Mucosa of descending colon (tissue), 3 donors: ENCODE results near the gene NR1D2. TPM values are rescaled to one million over a fixed set of nuclear protein-coding genes. Genes with fewer than 3 reads are reported as not detected.

Experiments used
- ATAC-seq: fragments of 200-7000 bp; cut with Tn5 transposase; one replicate; pipeline ENCODE4 v1.9.1; 2020; ENCODE audit warnings: mild to moderate bottlenecking, moderate library complexity
- DNase-seq, 3 donors: peaks; one replicate each; pipeline ENCODE4 v3.0.0-alpha.2; 2020
- H3K36me3 ChIP-seq: fragments of 200-600 bp; one replicate; pipeline ENCODE4 v1.8.0; 2021; ENCODE audit warnings: low read depth, mild to moderate bottlenecking
- H3K4me1 ChIP-seq: fragments of 200-600 bp; one replicate; pipeline ENCODE4 v1.8.0; 2021; ENCODE audit warnings: low read depth, mild to moderate bottlenecking
- H3K4me3 ChIP-seq: fragments of 200-600 bp; one replicate; pipeline ENCODE4 v1.8.0; 2021; ENCODE audit warnings: mild to moderate bottlenecking
- H3K9me3 ChIP-seq: fragments of 200-600 bp; one replicate; pipeline ENCODE4 v1.8.0; 2021; ENCODE audit warnings: mild to moderate bottlenecking
- intact Hi-C, 2 donors: fragments of 100-400 bp; cut with DNase I in 1 of 2; cut with micrococcal nuclease in 1 of 2; formaldehyde crosslinking; loops; one replicate each; pipeline versions ENCODE4 v1.11.0 to v1.11.1; 2022; cut with DNase I, micrococcal nuclease
- total RNA-seq, 3 donors: library from RNA; stranded (reverse); fragmentation: NEBNext Ultra II Directional in 2 of 3; extraction: Animal tissue kit (Norgen Biotek cat#: 25700) in 2 of 3; gene quantifications; one replicate each; pipeline versions ENCODE4 v1.2.1 to v1.2.4, GENCODE V29; 2021 to 2023
- TF ChIP-seq, protein P1 (sequence below): fragments of 200-600 bp; IDR thresholded peaks from one replicate; pipeline ENCODE4 v1.8.0; 2022; ENCODE audit warnings: antibody characterized with exemption, mild to moderate bottlenecking
- donor health status: DM: no; HTN: no; CAD: no; lungs with moderate emphysema.
- donor health status: DM: no; HTN: no; CAD: no.
- donor health status: DM: no; HTN: yes; CAD: no.

The NR1D2 gene
- total RNA-seq, 3 donors from 2014 or later: 16.5 to 37.8 (median 28.5) TPM

GRCh38 chr3:23919628-23920027, 25.5 kb upstream of the NR1D2 start:
- TF ChIP-seq, protein P1, sequence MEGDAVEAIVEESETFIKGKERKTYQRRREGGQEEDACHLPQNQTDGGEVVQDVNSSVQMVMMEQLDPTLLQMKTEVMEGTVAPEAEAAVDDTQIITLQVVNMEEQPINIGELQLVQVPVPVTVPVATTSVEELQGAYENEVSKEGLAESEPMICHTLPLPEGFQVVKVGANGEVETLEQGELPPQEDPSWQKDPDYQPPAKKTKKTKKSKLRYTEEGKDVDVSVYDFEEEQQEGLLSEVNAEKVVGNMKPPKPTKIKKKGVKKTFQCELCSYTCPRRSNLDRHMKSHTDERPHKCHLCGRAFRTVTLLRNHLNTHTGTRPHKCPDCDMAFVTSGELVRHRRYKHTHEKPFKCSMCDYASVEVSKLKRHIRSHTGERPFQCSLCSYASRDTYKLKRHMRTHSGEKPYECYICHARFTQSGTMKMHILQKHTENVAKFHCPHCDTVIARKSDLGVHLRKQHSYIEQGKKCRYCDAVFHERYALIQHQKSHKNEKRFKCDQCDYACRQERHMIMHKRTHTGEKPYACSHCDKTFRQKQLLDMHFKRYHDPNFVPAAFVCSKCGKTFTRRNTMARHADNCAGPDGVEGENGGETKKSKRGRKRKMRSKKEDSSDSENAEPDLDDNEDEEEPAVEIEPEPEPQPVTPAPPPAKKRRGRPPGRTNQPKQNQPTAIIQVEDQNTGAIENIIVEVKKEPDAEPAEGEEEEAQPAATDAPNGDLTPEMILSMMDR: no peak
- H3K36me3 ChIP-seq: no peaks in the 10 kb centered on the region

DNA sequence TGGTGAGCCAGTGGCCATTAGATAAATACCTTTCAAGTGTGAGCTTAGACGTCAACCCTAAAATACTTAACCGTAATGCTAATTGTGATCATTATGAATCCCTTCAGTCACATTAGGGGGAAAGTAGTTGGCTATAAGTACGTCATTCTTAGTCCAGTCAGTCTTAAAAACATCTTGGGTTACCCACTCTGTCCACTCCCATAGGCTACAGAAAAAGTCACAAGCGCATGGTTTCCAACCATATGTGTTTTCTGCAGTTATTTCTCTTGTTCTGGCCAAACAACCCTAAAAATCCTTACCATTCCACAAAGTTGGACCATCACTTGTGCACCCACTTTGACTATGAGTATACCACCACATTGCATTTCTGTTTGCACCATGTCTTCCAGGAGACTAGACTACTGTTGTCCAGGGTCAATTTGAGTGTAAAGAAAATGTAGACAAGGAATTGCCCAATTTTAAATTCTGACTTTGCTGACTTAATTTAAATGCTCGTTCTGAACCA, 24.9 kb upstream of the NR1D2 start:
- TF ChIP-seq, protein P1: no peak
- ATAC-seq: no peak
- H3K4me1 ChIP-seq: peaks cover 14% of the 10 kb centered on the region
- no peak overlapping the region for H3K4me3 ChIP-seq
- intact Hi-C loops: no loop called here
- DNase-seq: no peak
- no peaks in the 10 kb centered on the region for H3K9me3 ChIP-seq
- H3K36me3 ChIP-seq: no peaks in the 10 kb centered on the region

More at GRCh38 chr3:23919628-23920027, 25.5 kb upstream of the NR1D2 start:
- ATAC-seq: no peak
- H3K4me1 ChIP-seq: peaks cover 14% of the 10 kb centered on the region
- no peak for DNase-seq
- no peaks in the 10 kb centered on the region for H3K9me3 ChIP-seq
- no peak overlapping the region for H3K4me3 ChIP-seq
- intact Hi-C loops: no loop called here

DNA sequence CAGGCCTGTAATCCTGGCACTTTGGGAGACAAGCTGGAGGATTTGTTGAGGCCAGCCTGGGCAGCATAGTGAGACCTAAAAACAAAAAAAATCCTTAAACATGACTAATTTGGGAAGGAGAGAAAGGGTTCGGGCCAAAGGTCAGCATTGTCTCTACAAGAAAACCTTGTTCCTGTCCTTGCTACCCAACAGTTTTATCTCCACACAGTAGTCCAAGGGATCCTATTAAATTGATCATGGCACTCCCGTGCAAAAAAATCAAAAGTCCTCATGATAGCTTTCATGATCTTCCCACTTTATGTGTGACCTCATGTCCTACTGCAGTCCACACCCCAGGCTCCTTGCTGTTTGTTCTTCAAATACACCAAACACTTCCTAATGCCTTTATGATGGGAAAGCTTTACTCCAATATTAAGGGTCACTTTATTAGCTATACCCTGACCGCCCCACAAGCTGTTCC, 24.0 kb upstream of the NR1D2 start:
- H3K9me3 ChIP-seq: no peaks in the 10 kb centered on the region
- no peaks in the 10 kb centered on the region for H3K36me3 ChIP-seq
- no peak overlapping the region for H3K4me3 ChIP-seq
- TF ChIP-seq, protein P1: no peak
- H3K4me1 ChIP-seq: peaks cover 11% of the 10 kb centered on the region
- ATAC-seq: no peak
- DNase-seq: no peak
- intact Hi-C loops: no loop called here

GRCh38 chr3:23923786-23924185, 21.3 kb upstream of the NR1D2 start:
- Histone ChIP-seq H3K4me1 (peaks cover 2% of the 10 kb centered on the region), H3K36me3 (no peaks in the 10 kb centered on the region), H3K9me3 (no peaks in the 10 kb centered on the region), H3K4me3 (no peak overlapping the region)
- ATAC-seq: no peak
- DNase-seq: no peak
- TF ChIP-seq, protein P1: no peak
- intact Hi-C loops: no loop called here

DNA sequence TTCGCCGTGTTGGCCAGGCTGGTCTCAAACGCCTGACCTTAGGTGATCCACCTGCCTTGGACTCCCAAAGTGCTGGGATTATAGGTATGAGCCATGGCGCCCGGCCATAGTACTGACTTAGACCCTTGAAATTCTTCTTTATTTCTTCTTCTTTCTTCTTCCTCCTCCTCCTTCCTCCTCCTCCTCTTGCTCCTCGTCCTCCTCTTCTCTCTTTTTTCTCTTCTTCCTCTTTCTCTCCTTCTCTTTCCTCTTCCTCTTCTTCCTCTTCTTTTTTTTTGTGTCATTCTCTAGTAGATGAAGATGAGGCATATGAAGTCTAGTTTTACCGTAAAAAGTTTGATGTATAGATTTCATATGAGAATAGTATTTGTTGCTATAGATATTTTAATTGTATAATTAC, 18.8 kb upstream of the NR1D2 start:
- no peaks in the 10 kb centered on the region for H3K4me1 ChIP-seq
- no peak overlapping the region for H3K4me3 ChIP-seq
- intact Hi-C loops: no loop called here
- no peak for DNase-seq
- ATAC-seq: no peak
- no peaks in the 10 kb centered on the region for H3K9me3 ChIP-seq
- TF ChIP-seq, protein P1: no peak
- H3K36me3 ChIP-seq: no peaks in the 10 kb centered on the region

DNA sequence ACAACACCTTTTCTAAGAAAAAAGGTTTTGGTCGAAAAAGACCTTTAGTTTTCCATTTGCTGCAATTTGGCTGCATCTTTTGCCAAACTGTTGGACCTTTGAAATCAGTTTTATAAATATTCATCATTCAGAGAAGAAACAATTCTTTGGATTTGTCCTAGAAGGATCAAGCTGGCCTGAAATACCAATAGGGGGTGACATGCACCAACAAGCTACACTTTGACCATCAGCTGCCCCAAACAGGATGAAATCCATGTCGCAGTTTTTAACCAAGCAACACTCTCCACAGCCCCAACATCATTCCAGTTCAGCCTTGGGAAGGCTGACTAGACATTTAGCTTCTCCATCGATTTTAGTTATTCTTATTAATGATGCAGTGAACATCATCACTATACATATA, 18.4 kb upstream of the NR1D2 start:
- no peak for ATAC-seq
- TF ChIP-seq, protein P1: no peak
- H3K9me3 ChIP-seq: no peaks in the 10 kb centered on the region
- H3K4me1 ChIP-seq: no peaks in the 10 kb centered on the region
- H3K36me3 ChIP-seq: no peaks in the 10 kb centered on the region
- no peak for DNase-seq
- no peak overlapping the region for H3K4me3 ChIP-seq
- intact Hi-C loops: no loop called here
